K562 (cell line): ENCODE measurements around the gene LYPD4. TPM values are rescaled to one million over a fixed set of nuclear protein-coding genes. Genes with fewer than 3 reads are reported as not detected.

Source experiments
- ADNP ChIP-seq: fragments of 200-800 bp; sonication (Bioruptor generic); IDR thresholded peaks from 2 replicates; pipeline ENCODE4 v1.6.1; 2016; ENCODE audit warnings: missing genetic modification characterization, missing compliant biosample characterization
- E2F1 ChIP-seq: sonication (generic); formaldehyde crosslinking; IDR thresholded peaks from 2 replicates; pipeline ENCODE4 v1.8.1; 2023; ENCODE audit warnings: mild to moderate bottlenecking, missing genetic modification reagents, moderate library complexity
- HDAC1 ChIP-seq, 2 experiments: fragments of 450-650 bp; IDR thresholded peaks; 2 replicates each; pipeline ENCODE4 v1.6.1; 2016 to 2017; ENCODE audit warnings: inconsistent platforms in 1 of 2, mild to moderate bottlenecking in 1 of 2, moderate library complexity in 1 of 2
- HDGF ChIP-seq: fragments of 450-650 bp; IDR thresholded peaks from 2 replicates; pipeline ENCODE4 v1.6.1; 2016
- KDM2B ChIP-seq: fragments of 250-450 bp; sonication (Bioruptor Pico); IDR thresholded peaks from 2 replicates; pipeline ENCODE4 v1.8.0; 2021; ENCODE audit warnings: mild to moderate bottlenecking, moderate library complexity
- MECOM ChIP-seq: fragments of 250-450 bp; sonication (Bioruptor Pico); IDR thresholded peaks from 2 replicates; pipeline ENCODE4 v1.8.0; 2022; ENCODE audit warnings: inconsistent platforms
- RBM15 ChIP-seq: fragments of 200-400 bp; formaldehyde crosslinking; IDR thresholded peaks from 2 replicates; pipeline ENCODE4 v1.6.1; 2018; ENCODE audit warnings: mild to moderate bottlenecking, low read length, moderate library complexity; ENCODE audit not compliant: insufficient read depth
- SMARCA4 ChIP-seq: fragments of 450-650 bp; IDR thresholded peaks from 2 replicates; pipeline ENCODE4 v1.6.1; 2016
- SNRNP70 ChIP-seq: fragments of 200-400 bp; formaldehyde crosslinking; optimal IDR thresholded peaks from 2 replicates; pipeline ENCODE3; 2017; ENCODE audit warnings: low read depth, low read length
- ZBTB26 ChIP-seq: fragments of 450-650 bp; formaldehyde crosslinking; IDR thresholded peaks from 2 replicates; pipeline ENCODE4 v1.4.0; 2022; ENCODE audit warnings: missing genetic modification characterization
- ZNF197 ChIP-seq: fragments of 200-800 bp; sonication (Bioruptor generic); IDR thresholded peaks from 2 replicates; pipeline ENCODE4 v1.6.1; 2016; ENCODE audit warnings: low read depth, missing genetic modification characterization, missing compliant biosample characterization
- ZNF512 ChIP-seq: IDR thresholded peaks from 2 replicates; pipeline ENCODE4 v1.6.1; 2016; ENCODE audit warnings: missing genetic modification characterization, missing compliant biosample characterization
- ZZZ3 ChIP-seq: fragments of 450-650 bp; IDR thresholded peaks from 2 replicates; pipeline ENCODE4 v1.6.1; 2016; ENCODE audit warnings: antibody characterized with exemption, mild to moderate bottlenecking, moderate library complexity
- polyA plus RNA-seq, 8 experiments: library from polyadenylated mRNA; depleted of rRNA in 4 of 8; stranded (reverse) in 5 of 8; unstranded in 3 of 8; fragments of >200 nt; fragmentation: Nextera tagmentation in 2 of 8; fragmentation: Illumina TruSeq in 1 of 8; extraction: Ambion mirVana in 2 of 8; extraction: Trizol in 1 of 8; gene quantifications; 2 replicates each; pipeline versions ENCODE4 v1.2.1 to v1.2.3, GENCODE V29; 2011 to 2014; ENCODE audit warnings: inconsistent platforms in 1 of 8, missing spikeins in 1 of 8
- total RNA-seq, 7 experiments: library from RNA; depleted of rRNA in 6 of 7; stranded (reverse); fragments of >200 nt in 6 of 7; fragmentation: Illumina TruSeq in 2 of 7; extraction: Trizol in 2 of 7; gene quantifications; 2 replicates each; pipeline versions ENCODE4 v1.2.1 to v1.2.3, GENCODE V29; 2011 to 2021; ENCODE audit warnings: low replicate concordance in 1 of 7
- TF ChIP-seq, protein P1 (sequence below): fragments of 450-650 bp; formaldehyde crosslinking; conservative IDR thresholded peaks from 2 replicates; pipeline ENCODE4 v1.4.0; 2022; ENCODE audit warnings: mild to moderate bottlenecking, missing genetic modification characterization
- TF ChIP-seq, protein P2 (sequence below): fragments of 450-650 bp; formaldehyde crosslinking; IDR thresholded peaks from 2 replicates; pipeline ENCODE4 v1.4.0; 2020; ENCODE audit warnings: mild to moderate bottlenecking, moderate library complexity
- TF ChIP-seq, protein P3 (sequence below): fragments of 450-650 bp; formaldehyde crosslinking; IDR thresholded peaks from 2 replicates; pipeline ENCODE4 v1.4.0; 2022; ENCODE audit warnings: missing genetic modification characterization
- TF ChIP-seq, protein P4 (sequence below): conservative IDR thresholded peaks from 2 replicates; pipeline ENCODE4 v1.6.1; 2011; ENCODE audit warnings: low read depth, mild to moderate bottlenecking, low read length; ENCODE audit not compliant: control insufficient read depth

LYPD4 gene
- total and polyA plus RNA-seq, 9 of the 15 experiments (the other 6 are each of a cell fraction or from before 2014, with no cell fraction given): 0.11 TPM; not detected in 8

GRCh38 chr19:41886761-41887710 is 42.6 kb upstream of the LYPD4 start (continued):
- TF ChIP-seq HDGF: peak; percentile 59; the same call in 1 of the 2 replicates
- 0 out of 4 replicates have a peak, but pooled peaks of 1 of the 2 experiments have one; percentile 18 for TF ChIP-seq HDAC1 (IDR thresholded peaks at IDR 0.05)
- TF ChIP-seq SMARCA4: no peak
- TF ChIP-seq, protein P1, sequence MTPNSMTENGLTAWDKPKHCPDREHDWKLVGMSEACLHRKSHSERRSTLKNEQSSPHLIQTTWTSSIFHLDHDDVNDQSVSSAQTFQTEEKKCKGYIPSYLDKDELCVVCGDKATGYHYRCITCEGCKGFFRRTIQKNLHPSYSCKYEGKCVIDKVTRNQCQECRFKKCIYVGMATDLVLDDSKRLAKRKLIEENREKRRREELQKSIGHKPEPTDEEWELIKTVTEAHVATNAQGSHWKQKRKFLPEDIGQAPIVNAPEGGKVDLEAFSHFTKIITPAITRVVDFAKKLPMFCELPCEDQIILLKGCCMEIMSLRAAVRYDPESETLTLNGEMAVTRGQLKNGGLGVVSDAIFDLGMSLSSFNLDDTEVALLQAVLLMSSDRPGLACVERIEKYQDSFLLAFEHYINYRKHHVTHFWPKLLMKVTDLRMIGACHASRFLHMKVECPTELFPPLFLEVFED (CRISPR knock-in tag): 0 out of 2 replicates have a peak, but pooled peaks have one; percentile 45
- TF ChIP-seq, protein P2, sequence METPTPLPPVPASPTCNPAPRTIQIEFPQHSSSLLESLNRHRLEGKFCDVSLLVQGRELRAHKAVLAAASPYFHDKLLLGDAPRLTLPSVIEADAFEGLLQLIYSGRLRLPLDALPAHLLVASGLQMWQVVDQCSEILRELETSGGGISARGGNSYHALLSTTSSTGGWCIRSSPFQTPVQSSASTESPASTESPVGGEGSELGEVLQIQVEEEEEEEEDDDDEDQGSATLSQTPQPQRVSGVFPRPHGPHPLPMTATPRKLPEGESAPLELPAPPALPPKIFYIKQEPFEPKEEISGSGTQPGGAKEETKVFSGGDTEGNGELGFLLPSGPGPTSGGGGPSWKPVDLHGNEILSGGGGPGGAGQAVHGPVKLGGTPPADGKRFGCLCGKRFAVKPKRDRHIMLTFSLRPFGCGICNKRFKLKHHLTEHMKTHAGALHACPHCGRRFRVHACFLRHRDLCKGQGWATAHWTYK (CRISPR knock-in tag): no peak
- TF ChIP-seq, protein P3, sequence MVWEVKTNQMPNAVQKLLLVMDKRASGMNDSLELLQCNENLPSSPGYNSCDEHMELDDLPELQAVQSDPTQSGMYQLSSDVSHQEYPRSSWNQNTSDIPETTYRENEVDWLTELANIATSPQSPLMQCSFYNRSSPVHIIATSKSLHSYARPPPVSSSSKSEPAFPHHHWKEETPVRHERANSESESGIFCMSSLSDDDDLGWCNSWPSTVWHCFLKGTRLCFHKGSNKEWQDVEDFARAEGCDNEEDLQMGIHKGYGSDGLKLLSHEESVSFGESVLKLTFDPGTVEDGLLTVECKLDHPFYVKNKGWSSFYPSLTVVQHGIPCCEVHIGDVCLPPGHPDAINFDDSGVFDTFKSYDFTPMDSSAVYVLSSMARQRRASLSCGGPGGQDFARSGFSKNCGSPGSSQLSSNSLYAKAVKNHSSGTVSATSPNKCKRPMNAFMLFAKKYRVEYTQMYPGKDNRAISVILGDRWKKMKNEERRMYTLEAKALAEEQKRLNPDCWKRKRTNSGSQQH: peak; percentile 80; the same call in 1 of the 2 replicates
- no peak for TF ChIP-seq ZNF512 (tag)
- TF ChIP-seq, protein P4, sequence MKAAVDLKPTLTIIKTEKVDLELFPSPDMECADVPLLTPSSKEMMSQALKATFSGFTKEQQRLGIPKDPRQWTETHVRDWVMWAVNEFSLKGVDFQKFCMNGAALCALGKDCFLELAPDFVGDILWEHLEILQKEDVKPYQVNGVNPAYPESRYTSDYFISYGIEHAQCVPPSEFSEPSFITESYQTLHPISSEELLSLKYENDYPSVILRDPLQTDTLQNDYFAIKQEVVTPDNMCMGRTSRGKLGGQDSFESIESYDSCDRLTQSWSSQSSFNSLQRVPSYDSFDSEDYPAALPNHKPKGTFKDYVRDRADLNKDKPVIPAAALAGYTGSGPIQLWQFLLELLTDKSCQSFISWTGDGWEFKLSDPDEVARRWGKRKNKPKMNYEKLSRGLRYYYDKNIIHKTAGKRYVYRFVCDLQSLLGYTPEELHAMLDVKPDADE: no peak
- TF ChIP-seq SNRNP70: no peak
- 0 out of 2 replicates have a peak, but pooled peaks have one; percentile 46 for TF ChIP-seq ZBTB26 (CRISPR knock-in tag)
- TF ChIP-seq MECOM (CRISPR knock-in tag): no peak
- no peak for TF ChIP-seq RBM15
- TF ChIP-seq KDM2B (CRISPR knock-in tag): no peak
- TF ChIP-seq ZNF197: no peak
- no peak for TF ChIP-seq ADNP (tag)
- TF ChIP-seq E2F1 (CRISPR knock-in tag): no peak
- TF ChIP-seq ZZZ3: no peak
